Liver (tissue), 3 donors: ENCODE results near the gene CDC6.
"Not testable (repeated sequence)": the region's sequence is repeated elsewhere in the genome, so short reads cannot be mapped to it uniquely, and the experiment has no call there.

Experiments
- CTCF ChIP-seq: fragments of 150-350 bp; IDR thresholded peaks from 2 replicates; pipeline ENCODE4 v1.5.1; 2017; ENCODE audit warnings: improper control_type of control experiment, low read depth, low read length; ENCODE audit not compliant: missing input control
- HNF4A ChIP-seq, 2 donors: conservative IDR thresholded peaks; 2 replicates each; pipeline ENCODE4 v1.6.1; 2016; ENCODE audit warnings: antibody characterized with exemption in 2 of 2, mild to moderate bottlenecking in 2 of 2
- MAX ChIP-seq: IDR thresholded peaks from 2 replicates; pipeline ENCODE4 v1.6.1; 2016; ENCODE audit warnings: antibody characterized with exemption
- RAD21 ChIP-seq, 2 donors: IDR thresholded peaks; 2 replicates each; pipeline ENCODE4 v1.6.1; 2016; ENCODE audit warnings: antibody characterized with exemption in 2 of 2, mild to moderate bottlenecking in 2 of 2
- REST ChIP-seq: IDR thresholded peaks from 2 replicates; pipeline ENCODE4 v1.6.1; 2016; ENCODE audit warnings: antibody characterized with exemption, mild to moderate bottlenecking
- donor health status: healthy.
- donor health status: healthy.

GRCh38 chr17:40304866-40305265, 17.2 kb downstream of the CDC6 start:
- TF ChIP-seq CTCF; REST; MAX; HNF4A (conservative IDR thresholded peaks at IDR 0.05); RAD21 (IDR thresholded peaks at IDR 0.05): not testable (repeated sequence)
